HCT116 (cell line): ENCODE measurements around the gene TSC1. TPM values are rescaled to one million over a fixed set of nuclear protein-coding genes. Genes with fewer than 3 reads are reported as not detected.
A peak's percentile ranks its signal among the peaks of the same experiment; 100 is the strongest.

ENCODE experiments used
- ATAC-seq: fragments of 200-7000 bp; cut with Tn5 transposase; 2 replicates; pipeline ENCODE4 v1.9.1; 2020; ENCODE audit warnings: mild to moderate bottlenecking, moderate library complexity
- BruUV-seq: library from RNA; stranded (reverse); fragments of 400-500 nt; replicated peaks from 2 replicates; lab custom pipeline; 2021; lab: Mats Ljungman, UMichigan
- CTCF ChIA-PET: fragments of 300-600 bp; sonication (Branson Sonifier 250); formaldehyde crosslinking; loops from one replicate; lab custom pipeline; 2021; ENCODE audit warnings: antibody characterized with exemption; lab: Charles Lee
- POLR2A ChIA-PET: fragments of 300-600, 350-600 bp; sonication (Branson Sonifier 250); formaldehyde crosslinking; loops from one replicate; lab custom pipeline; 2021; ENCODE audit warnings: antibody characterized with exemption; lab: Charles Lee
- RAD21 ChIA-PET, 2 experiments: fragments of 300-600 bp; sonication (Branson Sonifier 250); formaldehyde crosslinking; loops; one replicate each; lab custom pipeline; 2023; ENCODE audit warnings: low total read pairs in 2 of 2; ENCODE audit not compliant: uncharacterized antibody in 2 of 2, unreplicated experiment in 2 of 2, low non-redundant PET in 1 of 2; lab: Charles Lee
- DNase-seq: peaks from one replicate; pipeline ENCODE4 v3.0.0-alpha.2; 2010; ENCODE audit warnings: low read depth, low spot score
- H2AFZ ChIP-seq: fragments of 200-600 bp; shearing (Covaris generic), sonication (generic); 2 replicates; pipeline ENCODE4 v1.6.1; 2017; ENCODE audit warnings: low read depth, mixed run types, mixed read lengths, antibody characterized with exemption, low read length; ENCODE audit not compliant: poor library complexity, severe bottlenecking
- H3K27ac ChIP-seq: 2 replicates; pipeline ENCODE4 v1.5.1; 2012; ENCODE audit warnings: low read depth, low read length
- H3K27me3 ChIP-seq: fragments of 200-600 bp; sonication (generic); 2 replicates; pipeline ENCODE4 v1.6.1; 2016; ENCODE audit warnings: mixed run types, low read length, mixed read lengths; ENCODE audit not compliant: insufficient read depth
- H3K36me3 ChIP-seq, 2 experiments: fragments of 200-500 bp in 1 of 2; fragments of 200-600 bp in 1 of 2; sonication (Bioruptor generic) in 1 of 2; sonication (generic) in 1 of 2; 2 replicates each; pipeline versions ENCODE4 v1.5.1 to v1.6.1; 2014 to 2016; ENCODE audit warnings: low read length in 2 of 2, inconsistent platforms in 1 of 2, mixed read lengths in 1 of 2, mixed run types in 1 of 2; ENCODE audit not compliant: insufficient read depth in 2 of 2, control insufficient read depth in 1 of 2
- H3K4me1 ChIP-seq, 2 experiments: fragments of 200-600 bp in 1 of 2; sonication (generic) in 1 of 2; 2 replicates each; pipeline versions ENCODE4 v1.5.1 to v1.6.1; 2012 to 2017; ENCODE audit warnings: low read length in 2 of 2, inconsistent platforms in 1 of 2, mild to moderate bottlenecking in 1 of 2, mixed read lengths in 1 of 2, mixed run types in 1 of 2, moderate library complexity in 1 of 2; ENCODE audit not compliant: insufficient read depth in 2 of 2, control insufficient read depth in 1 of 2
- H3K4me2 ChIP-seq: fragments of 200-600 bp; sonication (generic); 2 replicates; pipeline ENCODE4 v1.6.1; 2017; ENCODE audit warnings: mixed run types, low read length, mixed read lengths
- H3K4me3 ChIP-seq, 2 experiments: fragments of 200-600 bp in 1 of 2; sonication (generic) in 1 of 2; replicated peaks in 1 of 2; 2 replicates each; pipeline ENCODE4 v1.5.1; 2011 to 2016; ENCODE audit warnings: low read length in 2 of 2, control low read depth in 1 of 2, low read depth in 1 of 2, mild to moderate bottlenecking in 1 of 2, mixed read lengths in 1 of 2, mixed run types in 1 of 2
- H3K79me2 ChIP-seq: fragments of 200-600 bp; sonication (generic); 2 replicates; pipeline ENCODE4 v1.6.1; 2017; ENCODE audit warnings: mild to moderate bottlenecking, mixed run types, low read length, moderate library complexity, mixed read lengths; ENCODE audit not compliant: insufficient read depth
- H3K9ac ChIP-seq: fragments of 200-600 bp; sonication (generic); 2 replicates; pipeline ENCODE4 v1.6.1; 2016; ENCODE audit warnings: low read length, mixed read lengths
- H3K9me2 ChIP-seq: fragments of 200-600 bp; sonication (generic), shearing (Covaris generic); 2 replicates; pipeline ENCODE4 v1.6.1; 2017; ENCODE audit warnings: mixed run types, mild to moderate bottlenecking, moderate library complexity; ENCODE audit not compliant: insufficient read depth
- H3K9me3 ChIP-seq, 2 experiments: fragments of 200-500 bp in 1 of 2; fragments of 200-600 bp in 1 of 2; sonication (Bioruptor generic) in 1 of 2; sonication (generic) in 1 of 2; 2 replicates each; pipeline ENCODE4 v1.6.1; 2014 to 2017; ENCODE audit warnings: low read length in 2 of 2, mixed read lengths in 2 of 2, inconsistent platforms in 1 of 2, low read depth in 1 of 2, mild to moderate bottlenecking in 1 of 2, mixed run types in 1 of 2, moderate library complexity in 1 of 2; ENCODE audit not compliant: control insufficient read depth in 1 of 2, insufficient read depth in 1 of 2
- H4K20me1 ChIP-seq: fragments of 200-600 bp; sonication (generic), shearing (Covaris generic); 2 replicates; pipeline ENCODE4 v1.6.1; 2017; ENCODE audit warnings: mixed run types, mild to moderate bottlenecking, moderate library complexity; ENCODE audit not compliant: insufficient read depth
- CBX3 ChIP-seq: IDR thresholded peaks from 2 replicates; pipeline ENCODE4 v1.6.1; 2012; ENCODE audit warnings: low read depth
- EGR1 ChIP-seq: IDR thresholded peaks from 2 replicates; pipeline ENCODE4 v1.6.1; 2012; ENCODE audit warnings: low read depth
- EZH2 ChIP-seq: fragments of 200-600 bp; sonication (generic); IDR thresholded peaks from 2 replicates; pipeline ENCODE4 v1.6.1; 2017; ENCODE audit warnings: antibody characterized with exemption, mixed run types
- EZH2phosphoT487 ChIP-seq: fragments of 200-600 bp; IDR thresholded peaks from 2 replicates; pipeline ENCODE4 v1.6.1; 2018; ENCODE audit warnings: antibody characterized with exemption, borderline replicate concordance
- FOSL1 ChIP-seq: IDR thresholded peaks from 2 replicates; pipeline ENCODE4 v1.6.1; 2012; ENCODE audit warnings: low read depth
- JUND ChIP-seq: IDR thresholded peaks from 2 replicates; pipeline ENCODE4 v1.6.1; 2012
- POLR2AphosphoS5 ChIP-seq: IDR thresholded peaks from 2 replicates; pipeline ENCODE4 v1.6.1; 2011; ENCODE audit warnings: mild to moderate bottlenecking, low read depth, low read length, moderate library complexity
- RAD21 ChIP-seq: IDR thresholded peaks from 2 replicates; pipeline ENCODE4 v1.6.1; 2012; ENCODE audit warnings: low read depth, mild to moderate bottlenecking
- TCF7L2 ChIP-seq: IDR thresholded peaks from 2 replicates; pipeline ENCODE4 v1.7.0; 2011; ENCODE audit warnings: borderline replicate concordance, inconsistent platforms; ENCODE audit not compliant: insufficient read depth, insufficient read length; ENCODE audit errors: extremely low read depth
- YY1 ChIP-seq: IDR thresholded peaks from 2 replicates; pipeline ENCODE4 v1.6.1; 2011; ENCODE audit warnings: low read length, low read depth, moderate library complexity, mild to moderate bottlenecking; ENCODE audit not compliant: insufficient replicate concordance; ENCODE audit errors: extremely low read depth
- ZFX ChIP-seq: fragments of 450-650 bp; IDR thresholded peaks from 2 replicates; pipeline ENCODE4 v1.6.1; 2017
- ZNF274 ChIP-seq: fragments of 200-500 bp; sonication (Bioruptor generic); IDR thresholded peaks from 2 replicates; pipeline ENCODE4 v1.6.1; 2014; ENCODE audit warnings: mild to moderate bottlenecking, low read depth, low read length, inconsistent platforms
- intact Hi-C: fragments of 100-400 bp; cut with micrococcal nuclease; formaldehyde crosslinking; loops from 2 replicates; pipeline ENCODE4 v1.10.0; 2022
- total RNA-seq: library from RNA; stranded (reverse); gene quantifications from one replicate; pipeline ENCODE4 v1.2.1, GENCODE V29; 2021; ENCODE audit not compliant: unreplicated experiment
- TF ChIP-seq, protein P1 (sequence below): IDR thresholded peaks from 2 replicates; pipeline ENCODE4 v1.6.1; 2012
- TF ChIP-seq, protein P2 (sequence below), 3 experiments: fragments of 200-600 bp in 1 of 3; sonication (generic) in 1 of 3; IDR thresholded peaks in 2 of 3; conservative IDR thresholded peaks in 1 of 3; 2 replicates each; pipeline ENCODE4 v1.5.1; 2012 to 2017; ENCODE audit warnings: low read depth in 2 of 3, low read length in 2 of 3, antibody characterized with exemption in 1 of 3, borderline replicate concordance in 1 of 3, control low read depth in 1 of 3, mild to moderate bottlenecking in 1 of 3, mixed read lengths in 1 of 3, mixed run types in 1 of 3, moderate library complexity in 1 of 3; ENCODE audit not compliant: insufficient read depth in 1 of 3
- TF ChIP-seq, protein P3 (sequence below): IDR thresholded peaks from 2 replicates; pipeline ENCODE4 v1.6.1; 2011; ENCODE audit warnings: mild to moderate bottlenecking, low read length, moderate library complexity; ENCODE audit not compliant: insufficient replicate concordance; ENCODE audit errors: extremely low read depth

Gene TSC1
- total RNA-seq, 1 experiment from 2014 or later, result 34.5 TPM

DNA sequence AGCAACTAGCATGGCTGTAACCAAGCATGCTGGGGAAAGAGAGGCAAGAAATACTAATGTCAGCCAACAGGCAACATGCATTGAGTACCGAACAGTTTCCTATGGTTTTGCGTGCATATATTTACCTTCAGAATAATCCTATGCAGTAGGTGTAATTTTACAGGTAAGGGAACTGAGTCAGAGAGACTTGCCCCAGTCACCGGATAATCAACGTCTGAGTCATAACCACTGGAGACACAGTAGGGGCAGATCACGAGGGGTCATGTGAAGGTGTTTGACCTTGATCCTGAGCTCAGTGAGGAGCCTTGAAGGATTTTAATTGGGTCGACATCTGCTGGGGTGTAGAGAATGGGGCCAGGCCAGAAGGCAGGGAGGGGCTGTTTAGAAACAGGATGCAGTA lies 13.4 kb upstream of the TSC1 start:
- TF ChIP-seq FOSL1 (peak; percentile 22; the same call in 1 of the 2 replicates), JUND (no peak)
- TF ChIP-seq, all 23 proteins: peak for 1
- intact Hi-C loops, result no loop called here
- no TSS peak for BruUV-seq
- no peak overlapping the region for H3K4me3 ChIP-seq
- no peaks in the 10 kb centered on the region for H4K20me1 ChIP-seq
- H2AFZ ChIP-seq, result no peak overlapping the region
- H3K9ac ChIP-seq, result no peak overlapping the region
- no peak overlapping the region for H3K27ac ChIP-seq
- DNase-seq, result no peak
- RAD21 ChIA-PET, result no interaction called here
- peaks cover 0 to 7% of the 10 kb centered on the region in 2 experiments; a peak in 1 of 4 replicates for H3K4me1 ChIP-seq
- no peak overlapping the region for H3K4me2 ChIP-seq
- H3K9me2 ChIP-seq, result no peaks in the 10 kb centered on the region
- CTCF ChIA-PET, result no interaction called here
- peaks cover 3 to 13% of the 10 kb centered on the region in 2 experiments; a peak in 1 of 4 replicates for H3K9me3 ChIP-seq
- POLR2A ChIA-PET, result no interaction called here
- no peaks in the 10 kb centered on the region for H3K27me3 ChIP-seq
- H3K79me2 ChIP-seq, result no peaks in the 10 kb centered on the region
- no peak for ATAC-seq
- H3K36me3 ChIP-seq, result no peaks in the 10 kb centered on the region

DNA sequence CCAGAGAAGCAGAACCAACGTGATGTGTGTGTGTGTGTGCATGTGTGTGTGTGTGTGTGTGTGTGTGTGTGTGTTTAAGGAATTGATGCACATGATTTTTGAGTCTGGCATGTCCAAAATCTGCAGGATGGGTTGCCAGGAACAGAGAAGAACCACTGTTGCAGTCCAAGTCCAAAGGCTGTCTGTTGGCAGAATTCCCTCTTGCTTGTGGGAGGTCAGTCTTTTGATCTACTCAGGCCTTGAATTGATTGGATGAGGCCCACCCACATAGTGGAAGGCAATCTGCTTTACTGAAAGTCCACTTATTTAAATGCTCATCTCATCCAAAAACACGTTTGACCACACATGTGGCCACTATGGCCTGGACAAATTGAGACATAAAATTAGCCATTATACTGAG lies 11.4 kb upstream of the TSC1 start:
- ATAC-seq (no peak), DNase-seq (no peak)
- Histone ChIP-seq H3K4me2 (no peak overlapping the region), H3K9me2 (no peaks in the 10 kb centered on the region)
- no TSS peak for BruUV-seq
- TF ChIP-seq, protein P1, sequence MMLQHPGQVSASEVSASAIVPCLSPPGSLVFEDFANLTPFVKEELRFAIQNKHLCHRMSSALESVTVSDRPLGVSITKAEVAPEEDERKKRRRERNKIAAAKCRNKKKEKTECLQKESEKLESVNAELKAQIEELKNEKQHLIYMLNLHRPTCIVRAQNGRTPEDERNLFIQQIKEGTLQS, result no peak
- TF ChIP-seq JUND (no peak), EZH2phosphoT487 (no peak), POLR2AphosphoS5 (no peak), TCF7L2 (no peak), RAD21 (no peak), CBX3 (no peak), ZNF274 (no peak), YY1 (no peak), ZFX (no peak), EGR1 (no peak), EZH2 (no peak)
- TF ChIP-seq, protein P2, sequence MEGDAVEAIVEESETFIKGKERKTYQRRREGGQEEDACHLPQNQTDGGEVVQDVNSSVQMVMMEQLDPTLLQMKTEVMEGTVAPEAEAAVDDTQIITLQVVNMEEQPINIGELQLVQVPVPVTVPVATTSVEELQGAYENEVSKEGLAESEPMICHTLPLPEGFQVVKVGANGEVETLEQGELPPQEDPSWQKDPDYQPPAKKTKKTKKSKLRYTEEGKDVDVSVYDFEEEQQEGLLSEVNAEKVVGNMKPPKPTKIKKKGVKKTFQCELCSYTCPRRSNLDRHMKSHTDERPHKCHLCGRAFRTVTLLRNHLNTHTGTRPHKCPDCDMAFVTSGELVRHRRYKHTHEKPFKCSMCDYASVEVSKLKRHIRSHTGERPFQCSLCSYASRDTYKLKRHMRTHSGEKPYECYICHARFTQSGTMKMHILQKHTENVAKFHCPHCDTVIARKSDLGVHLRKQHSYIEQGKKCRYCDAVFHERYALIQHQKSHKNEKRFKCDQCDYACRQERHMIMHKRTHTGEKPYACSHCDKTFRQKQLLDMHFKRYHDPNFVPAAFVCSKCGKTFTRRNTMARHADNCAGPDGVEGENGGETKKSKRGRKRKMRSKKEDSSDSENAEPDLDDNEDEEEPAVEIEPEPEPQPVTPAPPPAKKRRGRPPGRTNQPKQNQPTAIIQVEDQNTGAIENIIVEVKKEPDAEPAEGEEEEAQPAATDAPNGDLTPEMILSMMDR (IDR thresholded peaks at IDR 0.05 in 2 of 3, conservative IDR thresholded peaks at IDR 0.05 in 1 of 3; ENCODE audit: borderline replicate concordance in 1 of 3, insufficient read depth in 1 of 3, low read depth in 2 of 3, low read length in 2 of 3), result no peak
- TF ChIP-seq, protein P3, sequence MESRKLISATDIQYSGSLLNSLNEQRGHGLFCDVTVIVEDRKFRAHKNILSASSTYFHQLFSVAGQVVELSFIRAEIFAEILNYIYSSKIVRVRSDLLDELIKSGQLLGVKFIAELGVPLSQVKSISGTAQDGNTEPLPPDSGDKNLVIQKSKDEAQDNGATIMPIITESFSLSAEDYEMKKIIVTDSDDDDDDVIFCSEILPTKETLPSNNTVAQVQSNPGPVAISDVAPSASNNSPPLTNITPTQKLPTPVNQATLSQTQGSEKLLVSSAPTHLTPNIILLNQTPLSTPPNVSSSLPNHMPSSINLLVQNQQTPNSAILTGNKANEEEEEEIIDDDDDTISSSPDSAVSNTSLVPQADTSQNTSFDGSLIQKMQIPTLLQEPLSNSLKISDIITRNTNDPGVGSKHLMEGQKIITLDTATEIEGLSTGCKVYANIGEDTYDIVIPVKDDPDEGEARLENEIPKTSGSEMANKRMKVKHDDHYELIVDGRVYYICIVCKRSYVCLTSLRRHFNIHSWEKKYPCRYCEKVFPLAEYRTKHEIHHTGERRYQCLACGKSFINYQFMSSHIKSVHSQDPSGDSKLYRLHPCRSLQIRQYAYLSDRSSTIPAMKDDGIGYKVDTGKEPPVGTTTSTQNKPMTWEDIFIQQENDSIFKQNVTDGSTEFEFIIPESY, result no peak
- TF ChIP-seq, all 23 proteins: peak for 0
- H3K36me3 ChIP-seq, result no peaks in the 10 kb centered on the region
- no peaks in the 10 kb centered on the region for H4K20me1 ChIP-seq
- intact Hi-C loops, result no loop called here
- no peak overlapping the region for H3K27ac ChIP-seq
- H3K9ac ChIP-seq, result no peak overlapping the region
- H3K79me2 ChIP-seq, result no peaks in the 10 kb centered on the region
- H3K4me3 ChIP-seq, result no peak overlapping the region
- H2AFZ ChIP-seq, result no peak overlapping the region
- H3K27me3 ChIP-seq, result no peaks in the 10 kb centered on the region
- H3K9me3 ChIP-seq, result peaks cover 3 to 13% of the 10 kb centered on the region in 2 experiments; a peak in 1 of 4 replicates
- ChIA-PET RAD21 (no interaction called here), CTCF (no interaction called here), POLR2A (no interaction called here)
- peaks cover 0 to 7% of the 10 kb centered on the region in 2 experiments; a peak in 1 of 4 replicates for H3K4me1 ChIP-seq
